ENCODE measurements around the gene DHX57. TPM values are rescaled to one million over a fixed set of nuclear protein-coding genes. Genes with fewer than 3 reads are reported as not detected.
"Not testable (repeated sequence)": the region's sequence is repeated elsewhere in the genome, so short reads cannot be mapped to it uniquely, and the experiment has no call there.

Gene DHX57
- total RNA-seq, 6 experiments from 2014 or later, result 16.4 to 24.1 (median 20.4) TPM

- DNase-seq, result no peak
These were observed 77.8 kb downstream of the DHX57 start for GRCh38 chr2:38797953-38798352.

GRCh38 chr2:38797250-38797676, 78.5 kb downstream of the DHX57 start:
- H3K27me3 Mint-ChIP-seq (ENCODE audit: insufficient read depth), result peaks cover 2% of the 10 kb centered on the region; the same call in 1 of the 2 replicates
- H3K4me3 Mint-ChIP-seq, result no peak overlapping the region
- peaks cover 6% of the 10 kb centered on the region; the same call in 1 of the 2 replicates for H3K4me1 Mint-ChIP-seq (ENCODE audit: low read depth)
- no peak overlapping the region for H3K27ac Mint-ChIP-seq
- DNase-seq, result no peak
- no peaks in the 10 kb centered on the region for H3K9me3 Mint-ChIP-seq
- no peak for TF ChIP-seq CTCF (IDR thresholded peaks at IDR 0.05)
- peaks cover 14% of the 10 kb centered on the region for H3K36me3 Mint-ChIP-seq (ENCODE audit: low read depth)

More at GRCh38 chr2:38797953-38798352, 77.8 kb downstream of the DHX57 start:
- no peak overlapping the region for H3K27ac Mint-ChIP-seq
- no peak overlapping the region for H3K4me3 Mint-ChIP-seq
- H3K36me3 Mint-ChIP-seq (ENCODE audit: low read depth), result peaks cover 14% of the 10 kb centered on the region
- H3K9me3 Mint-ChIP-seq, result no peaks in the 10 kb centered on the region
- H3K4me1 Mint-ChIP-seq (ENCODE audit: low read depth), result peaks cover 6% of the 10 kb centered on the region; the same call in 1 of the 2 replicates
- peaks cover 2% of the 10 kb centered on the region; the same call in 1 of the 2 replicates for H3K27me3 Mint-ChIP-seq (ENCODE audit: insufficient read depth)
- no peak for TF ChIP-seq CTCF (IDR thresholded peaks at IDR 0.05)

GRCh38 chr2:38795016-38795415, 80.7 kb downstream of the DHX57 start:
- not testable (repeated sequence) for H3K4me3 Mint-ChIP-seq; H3K36me3 Mint-ChIP-seq (ENCODE audit: low read depth); H3K9me3 Mint-ChIP-seq; DNase-seq; H3K27me3 Mint-ChIP-seq (ENCODE audit: insufficient read depth); H3K4me1 Mint-ChIP-seq (ENCODE audit: low read depth); H3K27ac Mint-ChIP-seq

- no peak overlapping the region for H3K4me3 Mint-ChIP-seq
- H3K36me3 Mint-ChIP-seq (ENCODE audit: low read depth), result peaks cover 9% of the 10 kb centered on the region
- H3K27me3 Mint-ChIP-seq (ENCODE audit: insufficient read depth), result peaks cover 2% of the 10 kb centered on the region; the same call in 1 of the 2 replicates
These were observed 81.3 kb downstream of the DHX57 start for GRCh38 chr2:38794235-38794946.

GRCh38 chr2:38793511-38793910, 82.2 kb downstream of the DHX57 start:
- H3K4me1 Mint-ChIP-seq (ENCODE audit: low read depth), result peaks cover 6% of the 10 kb centered on the region; the same call in 1 of the 2 replicates
- DNase-seq, result no peak
- TF ChIP-seq CTCF (IDR thresholded peaks at IDR 0.05), result no peak
- peaks cover 2% of the 10 kb centered on the region; the same call in 1 of the 2 replicates for H3K27me3 Mint-ChIP-seq (ENCODE audit: insufficient read depth)
- no peaks in the 10 kb centered on the region for H3K9me3 Mint-ChIP-seq
- peaks cover 9% of the 10 kb centered on the region for H3K36me3 Mint-ChIP-seq (ENCODE audit: low read depth)
- H3K4me3 Mint-ChIP-seq, result no peak overlapping the region
- no peak overlapping the region for H3K27ac Mint-ChIP-seq

More at GRCh38 chr2:38794235-38794946, 81.3 kb downstream of the DHX57 start:
- no peak overlapping the region for H3K27ac Mint-ChIP-seq
- no peak for DNase-seq
- no peaks in the 10 kb centered on the region for H3K9me3 Mint-ChIP-seq
- TF ChIP-seq CTCF (IDR thresholded peaks at IDR 0.05), result no peak
- peaks cover 6% of the 10 kb centered on the region; the same call in 1 of the 2 replicates for H3K4me1 Mint-ChIP-seq (ENCODE audit: low read depth)

- H3K9me3 Mint-ChIP-seq, result no peaks in the 10 kb centered on the region
- peaks cover 6% of the 10 kb centered on the region for H3K36me3 Mint-ChIP-seq (ENCODE audit: low read depth)
- H3K27me3 Mint-ChIP-seq (ENCODE audit: insufficient read depth), result peaks cover 2% of the 10 kb centered on the region; the same call in 1 of the 2 replicates
- DNase-seq, result no peak
- H3K27ac Mint-ChIP-seq, result no peak overlapping the region
- H3K4me3 Mint-ChIP-seq, result no peak overlapping the region
- H3K4me1 Mint-ChIP-seq (ENCODE audit: low read depth), result peaks cover 6% of the 10 kb centered on the region; the same call in 1 of the 2 replicates
- TF ChIP-seq CTCF (IDR thresholded peaks at IDR 0.05), result no peak
These were observed 83.0 kb downstream of the DHX57 start for GRCh38 chr2:38792751-38793150.

- H3K27me3 Mint-ChIP-seq (ENCODE audit: insufficient read depth); DNase-seq; H3K4me1 Mint-ChIP-seq (ENCODE audit: low read depth); H3K27ac Mint-ChIP-seq; H3K4me3 Mint-ChIP-seq; H3K36me3 Mint-ChIP-seq (ENCODE audit: low read depth); H3K9me3 Mint-ChIP-seq: not testable (repeated sequence)
These were observed 83.4 kb downstream of the DHX57 start for GRCh38 chr2:38792321-38792720.

Data from HFFc6 (cell line).